GM23338 (cell line): ENCODE results near the gene VSTM1.

Source experiments
- EZH2phosphoT487 ChIP-seq: fragments of 200-600 bp; sonication (generic); IDR thresholded peaks from one replicate; pipeline ENCODE4 v1.8.1; 2018; ENCODE audit warnings: antibody characterized with exemption; ENCODE audit not compliant: unreplicated experiment
- JUNB ChIP-seq: IDR thresholded peaks from one replicate; pipeline ENCODE4 v1.6.1; 2016; ENCODE audit warnings: antibody characterized with exemption; ENCODE audit not compliant: unreplicated experiment
- POLR2AphosphoS5 ChIP-seq: IDR thresholded peaks from 2 replicates; pipeline ENCODE4 v1.6.1; 2016; ENCODE audit warnings: antibody characterized with exemption, low read depth
- STAT1 ChIP-seq: IDR thresholded peaks from one replicate; pipeline ENCODE4 v1.6.1; 2016; ENCODE audit warnings: antibody characterized with exemption; ENCODE audit not compliant: unreplicated experiment
- TF ChIP-seq, protein P1 (sequence below), 2 experiments: fragments of 200-600 bp in 1 of 2; sonication (generic) in 1 of 2; conservative IDR thresholded peaks; 2 replicates each; pipeline versions ENCODE4 v1.5.1 to v1.6.1; 2016 to 2017; ENCODE audit warnings: antibody characterized with exemption in 2 of 2, low read depth in 2 of 2, mild to moderate bottlenecking in 2 of 2, moderate library complexity in 1 of 2
- TF ChIP-seq, protein P2 (sequence below): IDR thresholded peaks from one replicate; pipeline ENCODE4 v1.6.1; 2018; ENCODE audit warnings: antibody characterized with exemption; ENCODE audit not compliant: unreplicated experiment

DNA sequence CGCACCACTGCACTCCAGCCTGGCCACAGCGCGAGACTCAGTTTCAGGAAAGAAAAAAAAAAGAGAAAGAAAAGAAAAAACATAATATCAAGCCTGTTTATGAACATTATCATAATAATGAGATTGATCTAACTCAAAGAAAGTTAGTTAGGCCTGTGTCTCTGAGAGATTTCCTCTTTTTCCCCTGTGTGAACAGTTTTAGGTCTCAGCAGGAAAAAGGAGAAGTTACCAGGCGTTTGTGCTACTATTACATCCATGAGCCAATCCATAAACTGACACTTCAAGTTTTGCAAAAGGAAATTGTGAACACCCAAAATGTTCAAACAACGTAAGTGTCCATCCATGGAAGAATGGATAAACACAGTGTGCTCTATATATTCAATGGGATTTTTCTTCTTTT is 13.6 kb upstream of the VSTM1 start:
- TF ChIP-seq EZH2phosphoT487 = no peak
- TF ChIP-seq, protein P1, sequence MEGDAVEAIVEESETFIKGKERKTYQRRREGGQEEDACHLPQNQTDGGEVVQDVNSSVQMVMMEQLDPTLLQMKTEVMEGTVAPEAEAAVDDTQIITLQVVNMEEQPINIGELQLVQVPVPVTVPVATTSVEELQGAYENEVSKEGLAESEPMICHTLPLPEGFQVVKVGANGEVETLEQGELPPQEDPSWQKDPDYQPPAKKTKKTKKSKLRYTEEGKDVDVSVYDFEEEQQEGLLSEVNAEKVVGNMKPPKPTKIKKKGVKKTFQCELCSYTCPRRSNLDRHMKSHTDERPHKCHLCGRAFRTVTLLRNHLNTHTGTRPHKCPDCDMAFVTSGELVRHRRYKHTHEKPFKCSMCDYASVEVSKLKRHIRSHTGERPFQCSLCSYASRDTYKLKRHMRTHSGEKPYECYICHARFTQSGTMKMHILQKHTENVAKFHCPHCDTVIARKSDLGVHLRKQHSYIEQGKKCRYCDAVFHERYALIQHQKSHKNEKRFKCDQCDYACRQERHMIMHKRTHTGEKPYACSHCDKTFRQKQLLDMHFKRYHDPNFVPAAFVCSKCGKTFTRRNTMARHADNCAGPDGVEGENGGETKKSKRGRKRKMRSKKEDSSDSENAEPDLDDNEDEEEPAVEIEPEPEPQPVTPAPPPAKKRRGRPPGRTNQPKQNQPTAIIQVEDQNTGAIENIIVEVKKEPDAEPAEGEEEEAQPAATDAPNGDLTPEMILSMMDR (conservative IDR thresholded peaks at IDR 0.05; ENCODE audit: low read depth in 2 of 2) = no peak
- TF ChIP-seq JUNB = no peak
- no peak for TF ChIP-seq POLR2AphosphoS5
- TF ChIP-seq, protein P2, sequence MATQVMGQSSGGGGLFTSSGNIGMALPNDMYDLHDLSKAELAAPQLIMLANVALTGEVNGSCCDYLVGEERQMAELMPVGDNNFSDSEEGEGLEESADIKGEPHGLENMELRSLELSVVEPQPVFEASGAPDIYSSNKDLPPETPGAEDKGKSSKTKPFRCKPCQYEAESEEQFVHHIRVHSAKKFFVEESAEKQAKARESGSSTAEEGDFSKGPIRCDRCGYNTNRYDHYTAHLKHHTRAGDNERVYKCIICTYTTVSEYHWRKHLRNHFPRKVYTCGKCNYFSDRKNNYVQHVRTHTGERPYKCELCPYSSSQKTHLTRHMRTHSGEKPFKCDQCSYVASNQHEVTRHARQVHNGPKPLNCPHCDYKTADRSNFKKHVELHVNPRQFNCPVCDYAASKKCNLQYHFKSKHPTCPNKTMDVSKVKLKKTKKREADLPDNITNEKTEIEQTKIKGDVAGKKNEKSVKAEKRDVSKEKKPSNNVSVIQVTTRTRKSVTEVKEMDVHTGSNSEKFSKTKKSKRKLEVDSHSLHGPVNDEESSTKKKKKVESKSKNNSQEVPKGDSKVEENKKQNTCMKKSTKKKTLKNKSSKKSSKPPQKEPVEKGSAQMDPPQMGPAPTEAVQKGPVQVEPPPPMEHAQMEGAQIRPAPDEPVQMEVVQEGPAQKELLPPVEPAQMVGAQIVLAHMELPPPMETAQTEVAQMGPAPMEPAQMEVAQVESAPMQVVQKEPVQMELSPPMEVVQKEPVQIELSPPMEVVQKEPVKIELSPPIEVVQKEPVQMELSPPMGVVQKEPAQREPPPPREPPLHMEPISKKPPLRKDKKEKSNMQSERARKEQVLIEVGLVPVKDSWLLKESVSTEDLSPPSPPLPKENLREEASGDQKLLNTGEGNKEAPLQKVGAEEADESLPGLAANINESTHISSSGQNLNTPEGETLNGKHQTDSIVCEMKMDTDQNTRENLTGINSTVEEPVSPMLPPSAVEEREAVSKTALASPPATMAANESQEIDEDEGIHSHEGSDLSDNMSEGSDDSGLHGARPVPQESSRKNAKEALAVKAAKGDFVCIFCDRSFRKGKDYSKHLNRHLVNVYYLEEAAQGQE = no peak
- no peak for TF ChIP-seq STAT1
